Measurements from ENCODE around the gene TTYH2. TPM values are rescaled to one million over a fixed set of nuclear protein-coding genes. Genes with fewer than 3 reads are reported as not detected.

The TTYH2 gene
- total RNA-seq, 3 donors from 2014 or later: 4.2 to 5.9 (median 5.6) TPM

GRCh38 chr17:74202938-74203337, 10.4 kb upstream of the TTYH2 start:
- no peaks in the 10 kb centered on the region for H3K9me3 ChIP-seq
- H3K4me1 ChIP-seq: peaks cover 0 to 16% of the 10 kb centered on the region in 2 donors
- peak overlapping the region in 1 of 2 donors; percentile 96 for H3K27ac ChIP-seq
- H3K27me3 ChIP-seq: peaks cover 0 to 24% of the 10 kb centered on the region in 2 donors
- peak overlapping the region in 2 of 3 donors; percentile 88 to 98 for H3K4me3 ChIP-seq
- TF ChIP-seq POLR2AphosphoS5 (IDR thresholded peaks at IDR 0.05) (no peak), CTCF (IDR thresholded peaks at IDR 0.05) (no peak), POLR2A (IDR thresholded peaks at IDR 0.05) (no peak)
- H3K36me3 ChIP-seq: no peaks in the 10 kb centered on the region
- DNase-seq (ENCODE audit: low spot score in 2 of 2): peak in 1 of 2 donors; percentile 36
- intact Hi-C loops (cut with DNase I; ENCODE audit: low total_unique reads): no loop called here

- peaks cover 0 to 16% of the 10 kb centered on the region in 2 donors for H3K4me1 ChIP-seq
- H3K4me3 ChIP-seq: peak within 1 kb of the TSS; percentile 88 to 98 (median 93)
- DNase-seq (ENCODE audit: low spot score in 2 of 2): peak; percentile 93 to 96
- TF ChIP-seq POLR2A (IDR thresholded peaks at IDR 0.05): peak; percentile 94
- TF ChIP-seq CTCF (IDR thresholded peaks at IDR 0.05): peak; percentile 99
- peak; percentile 93 to 99 (median 99) for TF ChIP-seq POLR2AphosphoS5 (IDR thresholded peaks at IDR 0.05)
- no peaks in the 10 kb centered on the region for H3K9me3 ChIP-seq
- intact Hi-C loops (cut with DNase I; ENCODE audit: low total_unique reads): no loop called here
- H3K27ac ChIP-seq: peak within 1 kb of the TSS; percentile 90 to 96
- no peaks in the 10 kb centered on the region for H3K36me3 ChIP-seq
- H3K27me3 ChIP-seq: peaks cover 0 to 19% of the 10 kb centered on the region in 2 donors
Measured at GRCh38 chr17:74203439-74204240, 9.7 kb upstream of the TTYH2 start, which contains the start of gene RPL38. Gene RPL38 (plus strand): TSS chr17:74203678. CDS start chr17:74203956, 278 bp downstream.

- no peak for TF ChIP-seq POLR2A (IDR thresholded peaks at IDR 0.05)
- no peak for TF ChIP-seq POLR2AphosphoS5 (IDR thresholded peaks at IDR 0.05)
- TF ChIP-seq CTCF (IDR thresholded peaks at IDR 0.05): no peak
- Histone ChIP-seq H3K4me1 (peaks cover 0 to 16% of the 10 kb centered on the region in 2 donors), H3K9me3 (no peaks in the 10 kb centered on the region), H3K27ac (peak overlapping the region; percentile 90 to 96), H3K36me3 (no peaks in the 10 kb centered on the region), H3K27me3 (peaks cover 0 to 19% of the 10 kb centered on the region in 2 donors), H3K4me3 (peak overlapping the region; percentile 88 to 98 (median 93))
- intact Hi-C loops (cut with DNase I; ENCODE audit: low total_unique reads): no loop called here
- no peak for DNase-seq (ENCODE audit: low spot score in 2 of 2)
Measured at GRCh38 chr17:74204474-74204873, 8.9 kb upstream of the TTYH2 start.

- TF ChIP-seq CTCF (IDR thresholded peaks at IDR 0.05) (no peak), POLR2AphosphoS5 (IDR thresholded peaks at IDR 0.05) (no peak), POLR2A (IDR thresholded peaks at IDR 0.05) (no peak)
- Histone ChIP-seq H3K9me3 (no peaks in the 10 kb centered on the region), H3K36me3 (no peaks in the 10 kb centered on the region), H3K27me3 (peaks cover 0 to 12% of the 10 kb centered on the region in 2 donors), H3K4me1 (peaks cover 0 to 16% of the 10 kb centered on the region in 2 donors), H3K4me3 (peak overlapping the region in 2 of 3 donors; percentile 88 to 98), H3K27ac (peak overlapping the region in 1 of 2 donors; percentile 90)
- intact Hi-C loops (cut with DNase I; ENCODE audit: low total_unique reads): no loop called here
- no peak for DNase-seq (ENCODE audit: low spot score in 2 of 2)
Measured at GRCh38 chr17:74205274-74205673, 8.1 kb upstream of the TTYH2 start.

GRCh38 chr17:74206332-74206818, 7.0 kb upstream of the TTYH2 start:
- H3K9me3 ChIP-seq: no peaks in the 10 kb centered on the region
- no peak overlapping the region for H3K4me3 ChIP-seq
- no peak for DNase-seq (ENCODE audit: low spot score in 2 of 2)
- peaks cover 0 to 20% of the 10 kb centered on the region in 2 donors for H3K4me1 ChIP-seq
- no peaks in the 10 kb centered on the region for H3K36me3 ChIP-seq
- no peak overlapping the region for H3K27ac ChIP-seq
- peaks cover 0 to 1% of the 10 kb centered on the region in 2 donors for H3K27me3 ChIP-seq
- intact Hi-C loops (cut with DNase I; ENCODE audit: low total_unique reads): no loop called here
- TF ChIP-seq CTCF (IDR thresholded peaks at IDR 0.05) (no peak), POLR2A (IDR thresholded peaks at IDR 0.05) (no peak), POLR2AphosphoS5 (IDR thresholded peaks at IDR 0.05) (no peak)

All from breast epithelium (tissue), 4 donors.